HG02571 (cell line): ENCODE results near the gene TRIM25.

Experiments used
- ATAC-seq: cut with Tn5 transposase; IDR thresholded peaks from one replicate; pipeline ENCODE4 v1.9.1; 2021; ENCODE audit warnings: mild to moderate bottlenecking, moderate library complexity; ENCODE audit not compliant: unreplicated experiment

Gene TRIM25

DNA sequence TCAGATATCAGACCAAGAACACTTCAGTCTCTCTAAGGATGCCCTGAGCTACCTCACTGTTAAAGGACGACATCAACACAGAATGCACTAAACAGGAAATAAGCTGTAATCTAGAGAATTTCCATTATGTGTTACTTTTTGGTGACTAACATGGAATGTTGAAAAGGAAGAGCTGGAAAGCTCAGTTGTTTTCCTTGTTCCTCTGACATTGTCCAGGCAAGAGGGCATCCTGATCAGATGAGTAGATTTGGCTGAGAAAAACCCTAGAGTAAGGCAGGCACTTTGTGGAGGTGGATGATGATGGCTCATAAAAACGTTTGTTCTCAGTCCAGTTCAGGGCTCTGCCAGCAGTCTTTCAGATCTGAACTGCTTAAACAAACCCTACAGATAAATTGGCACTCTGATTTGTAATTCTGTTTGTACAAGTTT lies 45.9 kb downstream of the TRIM25 start:
- ATAC-seq: no peak

DNA sequence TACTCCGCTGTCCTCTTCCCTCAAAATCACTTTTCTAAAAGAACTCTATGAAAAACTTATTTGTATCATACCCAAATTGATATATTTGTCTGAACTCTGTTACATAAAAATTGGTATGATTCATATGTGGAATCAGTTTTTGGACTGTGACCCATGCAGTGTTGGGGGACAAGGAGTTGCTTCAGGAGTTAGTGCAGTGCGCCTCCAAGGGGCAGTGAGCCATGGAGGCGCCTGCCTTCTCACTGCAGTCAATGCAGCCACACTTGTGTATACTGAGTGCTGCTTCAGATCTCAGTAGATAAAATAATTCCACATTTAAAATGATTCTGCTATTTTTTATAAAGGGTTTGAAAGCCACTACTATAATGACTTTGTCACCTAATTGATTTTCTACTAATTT lies 47.4 kb downstream of the TRIM25 start:
- ATAC-seq: no peak

DNA sequence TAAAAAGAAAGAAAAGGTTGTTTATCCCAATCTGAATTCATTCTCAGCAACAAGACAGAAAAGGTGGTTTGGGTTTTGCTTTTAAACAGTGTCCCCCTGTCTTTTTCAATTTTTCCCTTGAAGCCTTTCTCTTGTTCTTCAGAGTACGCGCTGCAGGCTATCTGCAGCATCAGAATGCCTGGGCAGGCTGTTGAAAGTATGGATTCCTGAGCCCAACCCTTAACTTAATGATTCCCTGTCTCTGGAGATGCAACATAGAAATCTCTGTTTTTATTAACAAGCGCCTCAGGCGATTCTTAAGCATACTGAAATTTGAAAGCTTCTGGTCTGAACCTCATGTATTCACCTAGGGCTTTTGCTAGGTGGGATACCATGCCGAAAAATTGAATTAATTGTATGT lies 47.8 kb downstream of the TRIM25 start:
- ATAC-seq: no peak

GRCh38 chr17:56863974-56864373 lies 49.9 kb downstream of the TRIM25 start:
- no peak for ATAC-seq

DNA sequence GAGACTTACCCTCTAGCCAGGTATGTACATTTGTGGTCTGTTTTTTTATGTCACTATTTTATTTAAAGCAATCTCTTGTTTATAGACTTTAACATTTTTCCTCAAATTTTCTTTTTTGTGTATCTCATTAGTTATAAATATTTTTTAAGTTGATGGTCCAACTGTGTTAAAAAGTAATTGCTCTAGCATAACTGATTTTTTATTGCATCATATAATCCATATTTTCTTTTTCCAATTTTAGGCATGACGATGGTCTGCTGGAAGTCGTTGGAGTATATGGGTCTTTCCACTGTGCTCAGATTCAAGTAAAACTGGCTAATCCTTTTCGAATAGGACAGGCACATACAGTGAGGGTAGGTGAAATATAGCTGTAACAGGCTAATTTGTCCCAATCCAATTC lies 52.0 kb downstream of the TRIM25 start:
- ATAC-seq: no peak

DNA sequence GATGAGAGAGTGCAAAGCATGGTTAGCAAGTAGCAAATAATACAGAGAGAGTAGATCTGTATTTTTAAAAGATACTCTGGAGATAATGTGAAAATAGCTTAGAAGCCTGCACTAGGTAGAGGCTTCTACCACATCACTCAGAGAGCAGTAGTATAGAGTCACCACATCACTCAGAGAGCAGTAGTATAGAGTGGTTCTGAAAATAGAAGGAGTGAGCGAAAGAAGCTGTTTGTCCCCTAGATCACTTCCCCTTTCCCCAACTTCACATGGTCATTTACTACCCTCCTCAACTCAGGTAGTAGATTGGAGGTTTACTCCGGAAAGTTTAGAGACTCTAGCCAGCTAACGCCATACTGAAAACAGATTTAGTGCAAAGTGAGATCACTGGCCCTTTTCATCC lies 62.8 kb downstream of the TRIM25 start:
- ATAC-seq: no peak

- ATAC-seq: no peak
Observed at GRCh38 chr17:56850591-56850990, 63.3 kb downstream of the TRIM25 start.

DNA sequence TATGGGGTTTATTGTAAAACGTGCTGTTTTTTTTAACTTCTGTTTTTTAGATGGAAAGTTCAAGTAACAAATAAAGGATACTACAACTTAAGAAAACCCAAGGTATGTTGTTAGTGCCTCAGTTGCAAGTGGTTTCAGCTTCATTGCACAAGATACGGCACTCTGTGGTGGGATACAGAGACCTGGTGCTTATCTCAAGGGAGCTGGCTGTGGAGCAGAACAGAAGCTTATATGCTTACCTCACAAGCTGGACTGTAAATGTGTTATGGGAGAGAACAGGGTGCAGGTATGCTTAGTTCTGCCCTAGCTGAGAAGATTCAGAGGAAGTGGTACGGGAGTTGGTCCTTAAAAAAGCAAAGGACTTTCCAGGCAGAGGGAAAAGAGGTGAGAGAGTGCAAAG lies 64.7 kb downstream of the TRIM25 start:
- no peak for ATAC-seq

DNA sequence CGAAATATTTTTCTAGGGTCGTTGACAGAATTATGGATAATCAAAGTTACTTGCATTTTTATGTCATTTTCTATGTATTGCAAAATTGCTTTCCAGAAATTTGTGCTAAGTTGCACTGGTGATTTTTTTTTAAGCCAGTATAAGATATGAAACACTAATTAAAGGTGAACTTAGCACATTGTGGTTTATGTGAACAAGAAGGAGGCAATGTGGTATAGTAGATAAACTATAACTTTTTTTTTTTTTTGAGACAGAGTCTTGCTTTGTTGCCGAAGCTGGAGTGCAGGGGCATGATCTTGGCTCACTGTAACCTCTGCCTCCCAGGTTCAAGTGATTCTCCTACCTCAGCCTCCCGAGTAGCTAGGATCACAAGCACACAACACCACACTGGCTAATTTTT lies 66.7 kb downstream of the TRIM25 start:
- no peak for ATAC-seq

DNA sequence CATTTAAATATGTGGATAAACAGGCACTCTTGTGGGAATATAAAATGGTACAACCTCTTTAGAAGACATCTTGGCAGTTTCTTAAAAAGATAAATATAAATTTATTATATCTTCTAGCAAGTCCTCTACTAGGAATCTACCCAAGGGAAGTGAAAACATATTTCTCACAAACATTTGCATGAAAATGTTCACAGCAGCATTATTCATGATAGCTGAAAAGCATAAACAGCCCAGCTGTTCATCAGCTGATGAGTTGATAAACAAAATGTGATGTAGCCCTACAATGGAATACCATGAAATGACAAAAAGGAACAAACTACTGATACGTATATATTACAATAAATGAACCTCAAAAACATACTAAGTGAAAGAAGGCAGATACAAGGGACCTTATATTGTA lies 67.9 kb downstream of the TRIM25 start:
- ATAC-seq: no peak

DNA sequence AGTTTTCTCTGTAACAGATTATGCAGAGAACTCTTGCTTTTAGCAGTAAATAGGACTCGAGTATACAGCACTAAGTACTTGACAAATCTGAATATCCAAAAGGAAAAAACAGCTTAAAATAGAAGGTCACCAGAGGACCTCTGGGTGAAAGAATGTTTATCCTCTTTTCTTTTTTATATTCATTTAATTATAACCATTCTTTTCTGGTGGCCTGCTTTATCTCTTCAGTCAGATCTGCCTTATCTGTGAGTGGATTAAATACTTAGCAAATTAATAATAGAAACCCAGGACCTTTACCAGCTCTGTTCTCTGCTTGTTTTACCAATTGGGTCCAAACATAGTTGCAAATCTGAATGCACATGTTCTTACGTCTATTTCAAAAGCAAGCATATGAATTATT lies 71.3 kb downstream of the TRIM25 start:
- ATAC-seq: no peak

- ATAC-seq: no peak
Observed at GRCh38 chr17:56838687-56839086, 75.2 kb downstream of the TRIM25 start.
